Choroid plexus epithelial cell (primary cell): ENCODE measurements around the gene SLC44A3.

Experiments
- DNase-seq: peaks from one replicate; pipeline ENCODE4 v3.0.0-alpha.2; 2010; ENCODE audit warnings: low read depth
- H3K4me3 ChIP-seq: 2 replicates; pipeline ENCODE4 v1.5.1; 2011; ENCODE audit warnings: low read depth, mild to moderate bottlenecking, control low read depth, low read length, moderate library complexity
- CTCF ChIP-seq: conservative IDR thresholded peaks from 2 replicates; pipeline ENCODE4 v1.5.1; 2011; ENCODE audit warnings: low read depth, mild to moderate bottlenecking, control low read depth, inconsistent platforms, low read length, moderate library complexity

Gene SLC44A3

GRCh38 chr1:94846308-94846707 lies 26.2 kb downstream of the SLC44A3 start:
- no peak for DNase-seq
- TF ChIP-seq CTCF, result no peak
- H3K4me3 ChIP-seq, result no peak overlapping the region

- no peak for TF ChIP-seq CTCF
- H3K4me3 ChIP-seq, result no peak overlapping the region
- DNase-seq, result no peak
These were observed 31.4 kb downstream of the SLC44A3 start for GRCh38 chr1:94851571-94851970.

GRCh38 chr1:94852788-94853187 lies 32.6 kb downstream of the SLC44A3 start:
- peak; percentile 33 for TF ChIP-seq CTCF
- DNase-seq, result peak; percentile 46

GRCh38 chr1:94854458-94855306 lies 34.5 kb downstream of the SLC44A3 start:
- peak; percentile 95 for DNase-seq
- H3K4me3 ChIP-seq, result peak overlapping the region; percentile 63
- peak; percentile 97 for TF ChIP-seq CTCF

More at GRCh38 chr1:94852788-94853187, 32.6 kb downstream of the SLC44A3 start:
- no peak overlapping the region for H3K4me3 ChIP-seq

GRCh38 chr1:94855307-94855700 lies 35.1 kb downstream of the SLC44A3 start:
- H3K4me3 ChIP-seq, result no peak overlapping the region
- TF ChIP-seq CTCF, result no peak
- DNase-seq, result no peak

GRCh38 chr1:94856004-94856403 lies 35.8 kb downstream of the SLC44A3 start:
- no peak for DNase-seq
- no peak overlapping the region for H3K4me3 ChIP-seq
- TF ChIP-seq CTCF, result no peak

- TF ChIP-seq CTCF, result no peak
- no peak for DNase-seq
- H3K4me3 ChIP-seq, result no peak overlapping the region
These were observed 36.7 kb downstream of the SLC44A3 start for GRCh38 chr1:94856868-94857267.
